K562 (cell line): ENCODE measurements around the gene PLD3. TPM values are rescaled to one million over a fixed set of nuclear protein-coding genes. Genes with fewer than 3 reads are reported as not detected.

Source experiments
- ATAC-seq: fragments of 200-7000 bp; cut with Tn5 transposase; 3 replicates; pipeline ENCODE4 v1.9.1; 2020; ENCODE audit warnings: moderate library complexity
- BruUV-seq: library from RNA; stranded (reverse); fragments of 400-500 nt; replicated peaks from 2 replicates; lab custom pipeline; 2021; lab: Mats Ljungman, UMichigan
- CTCF ChIA-PET: fragments of 300-600 bp; formaldehyde crosslinking; extraction: SDS; loops from one replicate; lab custom pipeline; 2021; ENCODE audit warnings: low intra/inter-chr PET ratio; lab: Yijun Ruan, JAX
- POLR2A ChIA-PET: fragments of 300-600, 350-650 bp; sonication (Branson Sonifier 250); formaldehyde crosslinking; extraction: SDS; loops from one replicate; lab custom pipeline; 2021; ENCODE audit warnings: antibody characterized with exemption, inconsistent platforms; lab: Yijun Ruan, JAX
- DNase-seq, 4 experiments: peaks; one replicate each; pipeline versions ENCODE4 v3.0.0 to v3.0.0-alpha.2; 2011 to 2018; ENCODE audit warnings: low spot score in 3 of 4, mixed read lengths in 3 of 4; ENCODE audit errors: extremely low read depth in 1 of 4
- FAIRE-seq: peaks from 2 replicates; lab custom pipeline; 2011; peaks lifted over from hg19 to GRCh38; lab: Jason Lieb, UNC
- H2AFZ ChIP-seq: 2 replicates; pipeline ENCODE4 v1.6.0; 2011; ENCODE audit warnings: low read depth, low read length, control low read depth, inconsistent platforms
- H3K27ac ChIP-seq: fragments of 200-600 bp; 3 replicates; pipeline ENCODE4 v1.8.0; 2011; ENCODE audit warnings: low read depth, mild to moderate bottlenecking, control low read depth, inconsistent platforms, low read length, moderate library complexity, mixed read lengths; ENCODE audit errors: extremely low read depth
- H3K27me3 ChIP-seq, 2 experiments: fragments of 300-600 bp in 1 of 2; 2 replicates in 1 of 2; 3 replicates in 1 of 2; pipeline versions ENCODE4 v1.6.0 to v1.8.0; 2011; ENCODE audit warnings: inconsistent platforms in 2 of 2, low read length in 2 of 2, mild to moderate bottlenecking in 1 of 2, mixed read lengths in 1 of 2, moderate library complexity in 1 of 2; ENCODE audit not compliant: control insufficient read depth in 2 of 2, insufficient read depth in 2 of 2
- H3K36me3 ChIP-seq: fragments of 300-600 bp; 3 replicates; pipeline ENCODE4 v1.8.0; 2011; ENCODE audit warnings: mild to moderate bottlenecking, low read length, inconsistent platforms; ENCODE audit not compliant: control insufficient read depth, insufficient read depth
- H3K4me1 ChIP-seq, 2 experiments: fragments of 200-600 bp in 1 of 2; replicated peaks in 1 of 2; 2 replicates in 1 of 2; 3 replicates in 1 of 2; pipeline versions ENCODE4 v1.5.1 to v1.8.0; 2011; ENCODE audit warnings: inconsistent platforms in 2 of 2, low read length in 2 of 2, mild to moderate bottlenecking in 1 of 2, mixed read lengths in 1 of 2, moderate library complexity in 1 of 2; ENCODE audit not compliant: control insufficient read depth in 2 of 2, insufficient read depth in 2 of 2
- H3K4me2 ChIP-seq: 2 replicates; pipeline ENCODE4 v1.6.1; 2011; ENCODE audit warnings: low read length, control low read depth, inconsistent platforms, mixed read lengths; ENCODE audit not compliant: insufficient read depth
- H3K4me3 ChIP-seq: fragments of 200-600 bp; sonication (generic), shearing (Covaris generic); 2 replicates; pipeline ENCODE4 v1.5.1; 2016; ENCODE audit warnings: control low read depth, inconsistent platforms
- H3K79me2 ChIP-seq: fragments of 200-600 bp; 3 replicates; pipeline ENCODE4 v1.8.0; 2011; ENCODE audit warnings: low read length, inconsistent platforms; ENCODE audit not compliant: control insufficient read depth, insufficient read depth
- H3K9ac ChIP-seq, 2 experiments: 2 replicates each; pipeline versions ENCODE4 v1.6.0 to v1.6.1; 2011; ENCODE audit warnings: low read depth in 2 of 2, low read length in 2 of 2, control low read depth in 1 of 2, inconsistent platforms in 1 of 2, mild to moderate bottlenecking in 1 of 2, mixed read lengths in 1 of 2; ENCODE audit not compliant: insufficient read depth in 1 of 2
- H3K9me1 ChIP-seq: one replicate; pipeline ENCODE4 v1.6.0; 2011; ENCODE audit warnings: inconsistent platforms, mild to moderate bottlenecking, low read length, moderate library complexity; ENCODE audit not compliant: control insufficient read depth, insufficient read depth
- H3K9me3 ChIP-seq: replicated peaks from 2 replicates; pipeline ENCODE4 v1.5.1; 2011; ENCODE audit warnings: low read depth, low read length, inconsistent platforms; ENCODE audit not compliant: control insufficient read depth, insufficient read depth
- H4K20me1 ChIP-seq: replicated peaks from 2 replicates; pipeline ENCODE4 v1.6.1; 2011; ENCODE audit warnings: low read length, inconsistent platforms, mixed read lengths; ENCODE audit not compliant: control insufficient read depth, insufficient read depth
- HEY1 ChIP-seq: fragments of 250-450 bp; sonication (Bioruptor Pico); IDR thresholded peaks from 2 replicates; pipeline ENCODE4 v1.5.0; 2020; ENCODE audit warnings: mild to moderate bottlenecking, moderate library complexity, borderline replicate concordance
- MTA2 ChIP-seq: fragments of 450-650 bp; IDR thresholded peaks from 2 replicates; pipeline ENCODE4 v1.6.1; 2016; ENCODE audit warnings: low read depth
- PATZ1 ChIP-seq: fragments of 250-450 bp; sonication (Bioruptor Pico); IDR thresholded peaks from 2 replicates; pipeline ENCODE4 v1.5.0; 2020; ENCODE audit warnings: mild to moderate bottlenecking, borderline replicate concordance
- WGBS: fragments of 100-300 bp; shearing (Covaris generic); methylation state at CpG from one replicate; pipeline ENCODE4 v1.1.6; 2016; ENCODE audit warnings: low coverage, mixed read lengths; ENCODE audit not compliant: insufficient coverage; ENCODE audit errors: missing lambda C conversion rate; 5-methylcytosine and 5-hydroxymethylcytosine counted together
- in situ Hi-C: fragments of 300-500 bp; cut with MboI; formaldehyde crosslinking; loops from 4 replicates; pipeline ENCODE4 v1.15.0; 2018; ENCODE audit warnings: inconsistent platforms, mixed read lengths
- intact Hi-C: fragments of 100-400 bp; cut with micrococcal nuclease; formaldehyde crosslinking; loops from 2 replicates; pipeline ENCODE4 v1.14.2; 2022
- polyA plus RNA-seq, 8 experiments: library from polyadenylated mRNA; depleted of rRNA in 4 of 8; stranded (reverse) in 5 of 8; unstranded in 3 of 8; fragments of >200 nt; fragmentation: Nextera tagmentation in 2 of 8; fragmentation: Illumina TruSeq in 1 of 8; extraction: Ambion mirVana in 2 of 8; extraction: Trizol in 1 of 8; gene quantifications; 2 replicates each; pipeline versions ENCODE4 v1.2.1 to v1.2.3, GENCODE V29; 2011 to 2014; ENCODE audit warnings: inconsistent platforms in 1 of 8, missing spikeins in 1 of 8
- total RNA-seq, 7 experiments: library from RNA; depleted of rRNA in 6 of 7; stranded (reverse); fragments of >200 nt in 6 of 7; fragmentation: Illumina TruSeq in 2 of 7; extraction: Trizol in 2 of 7; gene quantifications; 2 replicates each; pipeline versions ENCODE4 v1.2.1 to v1.2.3, GENCODE V29; 2011 to 2021; ENCODE audit warnings: low replicate concordance in 1 of 7

The PLD3 gene
- total and polyA plus RNA-seq, 9 of the 15 experiments (the other 6 are each of a cell fraction or from before 2014, with no cell fraction given): 2.3 to 128 (median 72.7) TPM

DNA sequence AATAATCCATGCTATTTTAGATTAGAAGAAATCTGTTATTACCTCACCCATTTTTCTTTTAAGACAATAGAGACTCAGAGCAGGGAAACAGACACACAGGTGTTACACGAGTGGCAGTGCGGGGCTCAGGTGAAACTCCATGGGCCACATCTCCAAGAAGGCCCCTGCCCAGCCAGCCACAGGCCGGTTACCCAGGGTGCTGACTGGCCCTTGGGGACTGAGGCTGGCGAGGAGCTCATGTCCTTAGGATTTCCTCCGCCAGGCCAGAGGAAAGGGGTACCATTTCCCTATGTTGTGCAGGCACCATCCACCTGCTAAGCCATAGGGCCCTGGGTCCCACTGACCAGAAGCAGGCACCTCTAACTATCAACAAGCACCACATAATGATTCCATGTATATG, 10.9 kb upstream of the PLD3 start:
- DNase-seq: no peak
- no peaks in the 10 kb centered on the region; the same call in 1 of the 2 replicates for H4K20me1 ChIP-seq
- no peak for TF ChIP-seq PATZ1 (CRISPR knock-in tag)
- no peak for TF ChIP-seq MTA2
- TF ChIP-seq HEY1 (CRISPR knock-in tag): no peak
- TF ChIP-seq, all 486 proteins: peak for 0
- in situ Hi-C loops: no loop called here
- H3K9me3 ChIP-seq: no peaks in the 10 kb centered on the region
- no peaks in the 10 kb centered on the region for H3K27me3 ChIP-seq
- H2AFZ ChIP-seq: no peak overlapping the region
- POLR2A ChIA-PET: interaction anchor here (0.6 to 1.2 kb wide), 2 partner anchors 28 to 1026 kb away, joined by 3 to 4 read pairs; partner anchors contain the start of gene B9D2
- H3K4me2 ChIP-seq: no peak overlapping the region
- FAIRE-seq (no peak), ATAC-seq (no peak)
- BruUV-seq: no TSS peak
- H3K36me3 ChIP-seq: peaks cover 62% of the 10 kb centered on the region; the same call in 2 of the 3 replicates
- peaks cover 3% of the 10 kb centered on the region for H3K9me1 ChIP-seq
- peaks cover 17% of the 10 kb centered on the region for H3K79me2 ChIP-seq
- H3K4me3 ChIP-seq: no peak overlapping the region
- H3K9ac ChIP-seq: peak overlapping the region in 1 of 2 experiments; percentile 18; a peak in 1 of 4 replicates
- 92% methylated on average over 5 of the region's 5 CpGs for WGBS
- H3K27ac ChIP-seq: no peak overlapping the region
- intact Hi-C loops: no loop called here
- H3K4me1 ChIP-seq: peaks cover 0 to 8% of the 10 kb centered on the region in 2 experiments; a peak in 3 of 5 replicates
- CTCF ChIA-PET: no interaction called here
